MM.1S (cell line): ENCODE results near the gene ARHGAP28.

ENCODE experiments used
- DNase-seq: peaks from one replicate; pipeline ENCODE4 v3.0.0-alpha.2; 2015
- H2AFZ ChIP-seq: fragments of 300-600 bp; sonication (generic); 2 replicates; pipeline ENCODE4 v1.6.0; 2016; ENCODE audit warnings: antibody characterized with exemption, low read length
- H3F3A ChIP-seq: fragments of 300-600 bp; sonication (generic); 2 replicates; pipeline ENCODE4 v1.6.1; 2016; ENCODE audit warnings: mild to moderate bottlenecking, antibody characterized with exemption, low read length, moderate library complexity, mixed read lengths; ENCODE audit not compliant: insufficient read depth
- H3K27ac ChIP-seq: fragments of 300-600 bp; sonication (generic); 2 replicates; pipeline ENCODE4 v1.5.1; 2016; ENCODE audit warnings: mild to moderate bottlenecking, low read length
- H3K27me3 ChIP-seq: fragments of 300-600 bp; sonication (generic); replicated peaks from 2 replicates; pipeline ENCODE4 v1.6.0; 2016; ENCODE audit warnings: low read length; ENCODE audit not compliant: insufficient read depth
- H3K36me3 ChIP-seq: fragments of 300-600 bp; sonication (generic); replicated peaks from 2 replicates; pipeline ENCODE4 v1.6.1; 2016; ENCODE audit warnings: mild to moderate bottlenecking, low read length, mixed read lengths; ENCODE audit not compliant: insufficient read depth
- H3K4me1 ChIP-seq: fragments of 300-600 bp; sonication (generic); 2 replicates; pipeline ENCODE4 v1.6.1; 2016; ENCODE audit warnings: low read length, mixed read lengths
- H3K4me2 ChIP-seq: fragments of 300-600 bp; sonication (generic); 2 replicates; pipeline ENCODE4 v1.6.0; 2016; ENCODE audit warnings: low read depth, low read length
- H3K4me3 ChIP-seq: fragments of 300-600 bp; sonication (generic); 2 replicates; pipeline ENCODE4 v1.5.1; 2016; ENCODE audit warnings: low read length, mixed read lengths
- H3K79me2 ChIP-seq: fragments of 300-600 bp; sonication (generic); 2 replicates; pipeline ENCODE4 v1.6.1; 2016; ENCODE audit warnings: mixed run types, low read length, mixed read lengths
- H3K9ac ChIP-seq: fragments of 300-600 bp; sonication (generic); 2 replicates; pipeline ENCODE4 v1.6.1; 2016; ENCODE audit warnings: low read length, mixed read lengths
- H3K9me2 ChIP-seq: fragments of 300-600 bp; sonication (generic); replicated peaks from 2 replicates; pipeline ENCODE4 v1.6.1; 2016; ENCODE audit warnings: mild to moderate bottlenecking, low read length, mixed read lengths; ENCODE audit not compliant: insufficient read depth
- H3K9me3 ChIP-seq: fragments of 300-600 bp; sonication (generic); replicated peaks from 2 replicates; pipeline ENCODE4 v1.6.1; 2016; ENCODE audit warnings: mild to moderate bottlenecking, low read length, mixed read lengths; ENCODE audit not compliant: insufficient read depth
- H4K20me1 ChIP-seq: fragments of 300-600 bp; sonication (generic); 2 replicates; pipeline ENCODE4 v1.6.1; 2016; ENCODE audit warnings: mild to moderate bottlenecking, low read length, moderate library complexity, mixed read lengths; ENCODE audit not compliant: insufficient read depth
- CTCF ChIP-seq: fragments of 300-600 bp; sonication (generic); IDR thresholded peaks from 2 replicates; pipeline ENCODE4 v1.5.1; 2016; ENCODE audit warnings: antibody characterized with exemption, low read length, mixed read lengths
- EZH2 ChIP-seq: fragments of 300-600 bp; sonication (generic); optimal IDR thresholded peaks from 2 replicates; pipeline ENCODE3; 2017; ENCODE audit warnings: low read depth, mild to moderate bottlenecking, antibody characterized with exemption, low read length, mixed read lengths
- EZH2phosphoT487 ChIP-seq: fragments of 300-600 bp; sonication (generic); IDR thresholded peaks from 2 replicates; pipeline ENCODE4 v1.6.1; 2018; ENCODE audit warnings: antibody characterized with exemption, low read length

The ARHGAP28 gene

GRCh38 chr18:6732952-6733351, 3.4 kb downstream of the ARHGAP28 start:
- TF ChIP-seq EZH2phosphoT487 (no peak), CTCF (peak; percentile 10; the same call in 1 of the 2 replicates), EZH2 (no peak)
- Histone ChIP-seq H3K4me2 (no peak overlapping the region), H3K36me3 (no peaks in the 10 kb centered on the region), H3K9ac (no peak overlapping the region), H3K9me2 (no peaks in the 10 kb centered on the region), H3K79me2 (no peaks in the 10 kb centered on the region), H2AFZ (no peak overlapping the region), H4K20me1 (no peaks in the 10 kb centered on the region), H3K27me3 (no peaks in the 10 kb centered on the region), H3K4me1 (peaks cover 8% of the 10 kb centered on the region; the same call in 1 of the 2 replicates), H3F3A (peaks cover 7% of the 10 kb centered on the region; the same call in 1 of the 2 replicates), H3K4me3 (no peak overlapping the region), H3K9me3 (no peaks in the 10 kb centered on the region), H3K27ac (no peak overlapping the region)
- DNase-seq = no peak

DNA sequence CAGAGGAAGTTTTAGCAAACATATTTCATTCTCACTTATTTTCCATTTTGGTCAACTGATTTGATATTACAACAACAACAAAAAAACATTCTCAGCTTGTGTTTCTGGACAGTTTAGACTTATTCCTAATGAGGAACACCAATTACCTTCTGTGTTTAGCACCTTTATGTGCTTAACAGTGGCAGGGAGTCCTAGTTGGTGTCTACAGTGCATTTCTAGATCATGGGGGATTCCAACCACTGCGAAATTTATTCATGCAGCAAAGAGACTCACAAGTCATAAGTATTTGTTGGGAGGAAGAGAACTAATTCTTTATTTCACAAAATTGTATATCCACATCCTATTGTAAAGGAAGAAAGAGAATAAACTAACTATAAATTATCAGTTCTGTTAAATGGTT, 4.2 kb downstream of the ARHGAP28 start:
- H3K4me2 ChIP-seq = no peak overlapping the region
- H3K9ac ChIP-seq = no peak overlapping the region
- no peaks in the 10 kb centered on the region for H4K20me1 ChIP-seq
- DNase-seq = no peak
- H3K27ac ChIP-seq = no peak overlapping the region
- H3K27me3 ChIP-seq = no peaks in the 10 kb centered on the region
- no peak overlapping the region for H3K4me3 ChIP-seq
- peaks cover 8% of the 10 kb centered on the region; the same call in 1 of the 2 replicates for H3K4me1 ChIP-seq
- H3F3A ChIP-seq = peaks cover 3% of the 10 kb centered on the region; the same call in 1 of the 2 replicates
- H3K36me3 ChIP-seq = no peaks in the 10 kb centered on the region
- TF ChIP-seq CTCF (no peak), EZH2 (no peak)
- H3K9me2 ChIP-seq = no peaks in the 10 kb centered on the region
- H3K9me3 ChIP-seq = no peaks in the 10 kb centered on the region
- no peak overlapping the region for H2AFZ ChIP-seq
- H3K79me2 ChIP-seq = no peaks in the 10 kb centered on the region

DNA sequence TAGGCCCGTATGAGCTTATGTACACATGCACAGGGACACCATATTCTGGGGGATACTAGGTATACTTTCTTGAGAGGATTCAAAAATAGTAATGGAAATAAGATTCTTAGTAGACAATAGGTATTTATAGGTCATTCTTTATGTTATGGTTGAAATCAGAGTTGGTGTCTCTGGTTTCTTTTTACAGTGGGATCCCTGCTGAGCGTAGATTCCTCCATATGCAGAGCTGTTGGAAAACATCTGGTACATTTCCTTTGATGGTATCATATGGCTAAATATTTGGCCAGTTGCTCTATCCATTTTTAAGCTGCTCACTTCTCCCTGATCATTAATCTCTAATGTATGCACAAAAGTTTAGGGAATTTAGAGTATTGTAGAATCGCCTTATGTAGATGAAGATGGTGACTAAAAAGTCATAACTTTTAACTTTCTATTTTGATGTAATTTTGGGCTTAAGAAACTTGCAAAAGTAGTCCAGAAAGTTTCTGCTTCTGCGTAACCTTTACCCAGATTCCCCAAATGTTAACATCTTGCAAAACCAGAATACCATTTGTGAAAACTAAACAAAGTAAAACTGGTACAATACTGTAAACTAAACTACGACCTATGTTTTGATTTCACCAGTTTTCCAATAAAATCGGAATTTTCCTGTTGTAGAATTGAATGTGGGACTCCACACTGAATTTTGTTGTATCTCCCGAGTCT, 5.4 kb downstream of the ARHGAP28 start:
- no peaks in the 10 kb centered on the region for H3K9me3 ChIP-seq
- H3K9me2 ChIP-seq = no peaks in the 10 kb centered on the region
- no peak overlapping the region for H3K4me3 ChIP-seq
- H3K27ac ChIP-seq = no peak overlapping the region
- H3K9ac ChIP-seq = no peak overlapping the region
- H3K4me2 ChIP-seq = no peak overlapping the region
- no peak overlapping the region for H2AFZ ChIP-seq
- H3F3A ChIP-seq = no peaks in the 10 kb centered on the region
- H3K4me1 ChIP-seq = peaks cover 8% of the 10 kb centered on the region; the same call in 1 of the 2 replicates
- no peak for DNase-seq
- H4K20me1 ChIP-seq = no peaks in the 10 kb centered on the region
- TF ChIP-seq EZH2 (no peak), CTCF (no peak), EZH2phosphoT487 (no peak)
- no peaks in the 10 kb centered on the region for H3K36me3 ChIP-seq
- H3K79me2 ChIP-seq = no peaks in the 10 kb centered on the region
- no peaks in the 10 kb centered on the region for H3K27me3 ChIP-seq
